Osteocyte (in vitro differentiated cells): Measurements from ENCODE around the gene SCIN. TPM values are rescaled to one million over a fixed set of nuclear protein-coding genes. Genes with fewer than 3 reads are reported as not detected.

Experiments used
- DNase-seq: peaks from one replicate; pipeline ENCODE4 v3.0.0; 2021; ENCODE audit warnings: mixed read lengths; ENCODE audit not compliant: unreplicated experiment; ENCODE audit errors: extremely low spot score
- H3K27ac Mint-ChIP-seq: one replicate; pipeline ENCODE4 v1.8.0; 2021; ENCODE audit warnings: mild to moderate bottlenecking, mixed read lengths; ENCODE audit not compliant: unreplicated experiment
- H3K27me3 Mint-ChIP-seq: one replicate; pipeline ENCODE4 v1.8.0; 2021; ENCODE audit warnings: mixed read lengths; ENCODE audit not compliant: unreplicated experiment
- H3K36me3 Mint-ChIP-seq: one replicate; pipeline ENCODE4 v1.8.0; 2021; ENCODE audit warnings: mixed read lengths; ENCODE audit not compliant: unreplicated experiment
- H3K4me1 Mint-ChIP-seq: one replicate; pipeline ENCODE4 v1.8.0; 2021; ENCODE audit warnings: mixed read lengths; ENCODE audit not compliant: unreplicated experiment
- H3K4me3 Mint-ChIP-seq: one replicate; pipeline ENCODE4 v1.8.0; 2021; ENCODE audit warnings: mild to moderate bottlenecking, moderate library complexity, mixed read lengths; ENCODE audit not compliant: unreplicated experiment
- H3K9me3 Mint-ChIP-seq: one replicate; pipeline ENCODE4 v1.8.0; 2021; ENCODE audit warnings: mixed read lengths; ENCODE audit not compliant: unreplicated experiment
- CTCF ChIP-seq: fragments of 200-600 bp; sonication (generic); IDR thresholded peaks from 2 replicates; pipeline ENCODE4 v1.5.0; 2021; ENCODE audit warnings: antibody characterized with exemption, mild to moderate bottlenecking, moderate library complexity
- total RNA-seq: library from RNA; stranded (reverse); gene quantifications from 2 replicates; pipeline ENCODE4 v1.2.1, GENCODE V29; 2021

The SCIN gene
- total RNA-seq, 1 donor from 2014 or later, result 1.6 TPM

- Mint-ChIP-seq H3K27ac (no peak overlapping the region), H3K4me1 (peaks cover 7% of the 10 kb centered on the region), H3K27me3 (no peaks in the 10 kb centered on the region), H3K4me3 (no peak overlapping the region), H3K36me3 (no peaks in the 10 kb centered on the region), H3K9me3 (peaks cover 7% of the 10 kb centered on the region)
- no peak for DNase-seq
- TF ChIP-seq CTCF, result no peak
Observed at GRCh38 chr7:12674053-12674452, 103.5 kb downstream of the SCIN start.

- H3K9me3 Mint-ChIP-seq, result peaks cover 7% of the 10 kb centered on the region
Observed at GRCh38 chr7:12674861-12675260, 104.3 kb downstream of the SCIN start.

GRCh38 chr7:12683678-12684585 lies 113.4 kb downstream of the SCIN start:
- no peak overlapping the region for H3K4me3 Mint-ChIP-seq
- H3K27ac Mint-ChIP-seq, result no peak overlapping the region
- H3K4me1 Mint-ChIP-seq, result peaks cover 21% of the 10 kb centered on the region
- DNase-seq, result no peak
- no peaks in the 10 kb centered on the region for H3K36me3 Mint-ChIP-seq
- no peaks in the 10 kb centered on the region for H3K9me3 Mint-ChIP-seq
- TF ChIP-seq CTCF, result peak; percentile 66
- no peaks in the 10 kb centered on the region for H3K27me3 Mint-ChIP-seq

More at GRCh38 chr7:12674861-12675260, 104.3 kb downstream of the SCIN start:
- Mint-ChIP-seq H3K27ac (no peak overlapping the region), H3K36me3 (no peaks in the 10 kb centered on the region), H3K27me3 (no peaks in the 10 kb centered on the region), H3K4me3 (no peak overlapping the region), H3K4me1 (peaks cover 7% of the 10 kb centered on the region)
- peak; percentile 34 for TF ChIP-seq CTCF
- no peak for DNase-seq

GRCh38 chr7:12684733-12685132 lies 114.2 kb downstream of the SCIN start:
- H3K27me3 Mint-ChIP-seq, result no peaks in the 10 kb centered on the region
- TF ChIP-seq CTCF, result no peak

GRCh38 chr7:12685550-12685949 lies 115.0 kb downstream of the SCIN start:
- Mint-ChIP-seq H3K27me3 (no peaks in the 10 kb centered on the region), H3K36me3 (peaks cover 2% of the 10 kb centered on the region), H3K27ac (peak overlapping the region; percentile 72), H3K9me3 (no peaks in the 10 kb centered on the region), H3K4me3 (peak overlapping the region; percentile 96), H3K4me1 (peaks cover 37% of the 10 kb centered on the region)
- TF ChIP-seq CTCF, result peak; percentile 64
- DNase-seq, result no peak

More at GRCh38 chr7:12684733-12685132, 114.2 kb downstream of the SCIN start:
- H3K36me3 Mint-ChIP-seq, result peaks cover 2% of the 10 kb centered on the region
- peaks cover 29% of the 10 kb centered on the region for H3K4me1 Mint-ChIP-seq
- no peak overlapping the region for H3K4me3 Mint-ChIP-seq
- no peak for DNase-seq
- no peak overlapping the region for H3K27ac Mint-ChIP-seq
- no peaks in the 10 kb centered on the region for H3K9me3 Mint-ChIP-seq
